ENCODE results near the gene RASAL2.
A peak's percentile ranks its signal among the peaks of the same experiment; 100 is the strongest.

Gene RASAL2

DNA sequence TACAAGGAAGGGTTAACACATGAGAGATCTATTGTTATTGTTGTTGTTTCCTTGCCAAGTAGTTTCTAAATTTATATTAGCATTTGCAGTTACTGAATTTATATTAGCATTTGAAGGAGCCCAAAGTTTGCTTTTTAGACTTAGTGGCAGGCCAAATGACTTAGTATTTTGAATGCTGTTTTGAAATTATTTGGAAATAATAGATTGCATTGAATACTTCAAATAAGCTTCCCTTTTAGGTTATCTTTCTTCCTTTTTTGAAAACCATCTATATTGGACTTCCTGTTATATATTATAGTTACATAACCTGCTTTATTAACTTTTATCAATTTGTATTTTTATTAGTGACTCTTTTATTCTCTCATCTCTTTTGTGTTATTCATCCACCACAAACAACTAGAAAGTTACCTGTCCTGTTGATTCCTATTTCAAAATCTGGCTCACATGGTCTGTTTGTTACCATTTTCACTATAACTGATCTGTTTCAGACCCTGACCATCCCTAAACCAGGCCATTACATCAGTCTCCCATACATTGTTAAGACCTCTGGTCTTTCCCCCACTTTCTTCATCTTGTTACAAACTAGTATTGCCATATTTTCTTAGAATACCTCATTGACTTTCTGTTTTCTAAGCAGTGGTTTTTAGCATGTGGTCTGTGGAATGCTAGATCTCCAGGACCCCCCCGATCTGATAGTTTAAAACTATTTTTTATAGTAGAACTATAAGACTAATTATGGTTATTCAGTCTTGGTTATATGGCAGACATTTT lies 185.2 kb downstream of the RASAL2 start:
- TF ChIP-seq TAF1 (IDR thresholded peaks at IDR 0.05; ENCODE audit: low read depth, low read length): no peak
- TF ChIP-seq POLR2AphosphoS5 (IDR thresholded peaks at IDR 0.05; ENCODE audit: low read depth, low read length): no peak
- TF ChIP-seq PAX5 (IDR thresholded peaks at IDR 0.05; ENCODE audit: insufficient read depth, low read length, severe bottlenecking): no peak
- no peak for TF ChIP-seq POLR2A (IDR thresholded peaks at IDR 0.05; ENCODE audit: low read depth, low read length)
- TF ChIP-seq SPI1 (IDR thresholded peaks at IDR 0.05; ENCODE audit: low read depth, low read length): no peak
- TF ChIP-seq POU2F2 (IDR thresholded peaks at IDR 0.05; ENCODE audit: low read depth, low read length): no peak
- DNase-seq (ENCODE audit: insufficient read length, low spot score) (no peak), FAIRE-seq (no peak)

- FAIRE-seq: no peak
- no peak for DNase-seq (ENCODE audit: insufficient read length, low spot score)
- TF ChIP-seq PAX5 (IDR thresholded peaks at IDR 0.05; ENCODE audit: insufficient read depth, low read length, severe bottlenecking): no peak
- no peak for TF ChIP-seq POLR2AphosphoS5 (IDR thresholded peaks at IDR 0.05; ENCODE audit: low read depth, low read length)
- no peak for TF ChIP-seq POU2F2 (IDR thresholded peaks at IDR 0.05; ENCODE audit: low read depth, low read length)
- TF ChIP-seq TAF1 (IDR thresholded peaks at IDR 0.05; ENCODE audit: low read depth, low read length): no peak
- TF ChIP-seq SPI1 (IDR thresholded peaks at IDR 0.05; ENCODE audit: low read depth, low read length): no peak
- no peak for TF ChIP-seq POLR2A (IDR thresholded peaks at IDR 0.05; ENCODE audit: low read depth, low read length)
Observed at GRCh38 chr1:178282949-178283367, 189.1 kb downstream of the RASAL2 start.

- TF ChIP-seq POU2F2 (IDR thresholded peaks at IDR 0.05; ENCODE audit: low read depth, low read length) (no peak), POLR2AphosphoS5 (IDR thresholded peaks at IDR 0.05; ENCODE audit: low read depth, low read length) (no peak), POLR2A (IDR thresholded peaks at IDR 0.05; ENCODE audit: low read depth, low read length) (no peak), TAF1 (IDR thresholded peaks at IDR 0.05; ENCODE audit: low read depth, low read length) (no peak), PAX5 (IDR thresholded peaks at IDR 0.05; ENCODE audit: insufficient read depth, low read length, severe bottlenecking) (no peak), SPI1 (IDR thresholded peaks at IDR 0.05; ENCODE audit: low read depth, low read length) (no peak)
- DNase-seq (ENCODE audit: insufficient read length, low spot score) (no peak), FAIRE-seq (no peak)
Observed at GRCh38 chr1:178283409-178283808, 189.5 kb downstream of the RASAL2 start.

DNA sequence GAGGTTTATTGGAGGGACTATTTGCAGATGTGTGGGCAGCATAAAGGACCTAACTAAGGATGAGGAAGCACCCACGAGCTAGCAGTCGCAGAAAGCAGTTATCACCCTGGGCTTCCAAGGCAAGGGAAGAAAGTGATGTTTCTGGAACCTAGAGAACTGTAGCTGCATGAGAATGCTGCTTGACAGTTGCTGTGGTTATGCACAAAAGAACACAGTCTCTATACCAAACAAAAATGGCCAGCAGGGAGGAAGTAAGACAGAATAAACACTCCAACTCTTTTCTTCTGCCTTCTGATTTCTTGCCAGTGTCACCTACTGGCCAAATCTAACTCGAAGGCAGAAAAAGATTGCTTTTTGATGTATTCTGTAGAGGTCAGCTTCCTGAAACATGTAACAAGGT lies 190.2 kb downstream of the RASAL2 start:
- DNase-seq (ENCODE audit: insufficient read length, low spot score) (no peak), FAIRE-seq (no peak)
- TF ChIP-seq SPI1 (IDR thresholded peaks at IDR 0.05; ENCODE audit: low read depth, low read length) (0 out of 2 replicates have a peak, but pooled peaks have one; percentile 2), PAX5 (IDR thresholded peaks at IDR 0.05; ENCODE audit: insufficient read depth, low read length, severe bottlenecking) (no peak), POU2F2 (IDR thresholded peaks at IDR 0.05; ENCODE audit: low read depth, low read length) (no peak)

GRCh38 chr1:178291166-178291565 lies 197.3 kb downstream of the RASAL2 start:
- TF ChIP-seq PAX5 (IDR thresholded peaks at IDR 0.05; ENCODE audit: insufficient read depth, low read length, severe bottlenecking) (no peak), POLR2AphosphoS5 (IDR thresholded peaks at IDR 0.05; ENCODE audit: low read depth, low read length) (no peak), POLR2A (IDR thresholded peaks at IDR 0.05; ENCODE audit: low read depth, low read length) (no peak), SPI1 (IDR thresholded peaks at IDR 0.05; ENCODE audit: low read depth, low read length) (no peak), TAF1 (IDR thresholded peaks at IDR 0.05; ENCODE audit: low read depth, low read length) (no peak), POU2F2 (IDR thresholded peaks at IDR 0.05; ENCODE audit: low read depth, low read length) (no peak)
- FAIRE-seq: no peak

DNA sequence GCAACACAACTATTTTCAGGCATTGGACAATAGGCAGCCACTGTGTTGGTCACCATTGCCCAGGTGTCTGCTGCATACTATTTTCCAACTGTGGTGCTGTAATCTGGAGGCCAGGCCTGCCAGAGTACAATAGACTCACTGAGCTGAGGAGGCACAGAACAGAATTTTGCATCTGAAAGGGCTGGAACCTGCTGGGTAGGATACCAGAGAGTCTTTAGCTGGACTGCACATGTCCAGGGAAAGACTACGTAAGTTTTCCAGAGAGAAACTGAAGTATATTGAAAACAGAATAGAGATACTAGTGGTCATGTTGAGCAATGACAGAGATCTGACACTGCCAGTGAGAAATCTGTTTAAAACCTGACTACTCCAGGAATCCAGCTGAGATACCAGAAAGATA lies 200.8 kb downstream of the RASAL2 start:
- no peak for FAIRE-seq
- DNase-seq (ENCODE audit: insufficient read length, low spot score): no peak
- no peak for TF ChIP-seq POLR2A (IDR thresholded peaks at IDR 0.05; ENCODE audit: low read depth, low read length)
- TF ChIP-seq POLR2AphosphoS5 (IDR thresholded peaks at IDR 0.05; ENCODE audit: low read depth, low read length): no peak
- TF ChIP-seq POU2F2 (IDR thresholded peaks at IDR 0.05; ENCODE audit: low read depth, low read length): no peak
- no peak for TF ChIP-seq SPI1 (IDR thresholded peaks at IDR 0.05; ENCODE audit: low read depth, low read length)

More at GRCh38 chr1:178291166-178291565, 197.3 kb downstream of the RASAL2 start:
- no peak for DNase-seq (ENCODE audit: insufficient read length, low spot score)

DNA sequence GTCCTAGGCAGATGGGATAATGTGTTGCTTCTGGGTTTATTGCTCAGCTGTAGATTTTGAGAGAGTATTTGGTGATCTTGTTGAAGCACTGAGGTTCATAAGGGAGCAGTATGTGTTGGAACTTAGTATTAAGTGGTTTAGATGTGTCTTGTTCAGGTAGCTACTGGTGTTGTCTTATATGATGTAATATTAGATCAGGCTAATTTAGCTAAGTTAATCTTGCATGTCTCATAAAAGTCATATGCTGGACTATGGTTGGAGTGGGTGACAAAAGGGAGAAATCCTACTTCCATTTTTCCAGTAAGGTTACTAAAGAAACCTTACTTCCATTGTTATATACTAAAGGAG lies 206.4 kb downstream of the RASAL2 start:
- TF ChIP-seq SPI1 (IDR thresholded peaks at IDR 0.05; ENCODE audit: low read depth, low read length) (no peak), PAX5 (IDR thresholded peaks at IDR 0.05; ENCODE audit: insufficient read depth, low read length, severe bottlenecking) (no peak), POU2F2 (IDR thresholded peaks at IDR 0.05; ENCODE audit: low read depth, low read length) (no peak), POLR2A (IDR thresholded peaks at IDR 0.05; ENCODE audit: low read depth, low read length) (no peak), POLR2AphosphoS5 (IDR thresholded peaks at IDR 0.05; ENCODE audit: low read depth, low read length) (no peak), TAF1 (IDR thresholded peaks at IDR 0.05; ENCODE audit: low read depth, low read length) (no peak)

DNA sequence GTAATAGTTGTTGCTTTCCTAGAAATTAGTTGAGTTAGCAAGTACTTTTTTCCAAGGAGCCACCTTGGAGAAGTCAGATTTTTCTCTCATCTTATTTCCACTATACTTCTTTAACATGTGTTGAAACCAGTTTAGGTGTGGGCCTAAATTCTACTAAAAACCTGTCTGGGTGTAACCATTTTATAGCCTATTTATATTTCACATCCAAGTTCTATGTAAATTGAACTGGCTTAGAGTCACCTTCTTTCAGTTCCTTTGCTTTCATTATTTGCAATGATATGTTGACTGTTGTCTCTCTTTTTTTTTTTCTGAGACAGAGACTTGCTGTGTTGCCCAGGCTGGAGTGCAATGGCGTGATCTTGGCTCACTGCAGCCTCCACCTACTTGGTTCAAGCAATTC lies 207.2 kb downstream of the RASAL2 start:
- FAIRE-seq (no peak), DNase-seq (ENCODE audit: insufficient read length, low spot score) (no peak)
- TF ChIP-seq POU2F2 (IDR thresholded peaks at IDR 0.05; ENCODE audit: low read depth, low read length): no peak
- TF ChIP-seq SPI1 (IDR thresholded peaks at IDR 0.05; ENCODE audit: low read depth, low read length): no peak
- no peak for TF ChIP-seq POLR2A (IDR thresholded peaks at IDR 0.05; ENCODE audit: low read depth, low read length)
- no peak for TF ChIP-seq PAX5 (IDR thresholded peaks at IDR 0.05; ENCODE audit: insufficient read depth, low read length, severe bottlenecking)
- no peak for TF ChIP-seq TAF1 (IDR thresholded peaks at IDR 0.05; ENCODE audit: low read depth, low read length)
- no peak for TF ChIP-seq POLR2AphosphoS5 (IDR thresholded peaks at IDR 0.05; ENCODE audit: low read depth, low read length)

More for the DNA sequence above, 206.4 kb downstream of the RASAL2 start:
- FAIRE-seq (no peak), DNase-seq (ENCODE audit: insufficient read length, low spot score) (no peak)

GRCh38 chr1:178307264-178307663 lies 213.4 kb downstream of the RASAL2 start:
- no peak for FAIRE-seq
- TF ChIP-seq PAX5 (IDR thresholded peaks at IDR 0.05; ENCODE audit: insufficient read depth, low read length, severe bottlenecking) (no peak), POU2F2 (IDR thresholded peaks at IDR 0.05; ENCODE audit: low read depth, low read length) (no peak), TAF1 (IDR thresholded peaks at IDR 0.05; ENCODE audit: low read depth, low read length) (no peak), POLR2AphosphoS5 (IDR thresholded peaks at IDR 0.05; ENCODE audit: low read depth, low read length) (no peak), POLR2A (IDR thresholded peaks at IDR 0.05; ENCODE audit: low read depth, low read length) (no peak), SPI1 (IDR thresholded peaks at IDR 0.05; ENCODE audit: low read depth, low read length) (no peak)
- DNase-seq (ENCODE audit: insufficient read length, low spot score): no peak

DNA sequence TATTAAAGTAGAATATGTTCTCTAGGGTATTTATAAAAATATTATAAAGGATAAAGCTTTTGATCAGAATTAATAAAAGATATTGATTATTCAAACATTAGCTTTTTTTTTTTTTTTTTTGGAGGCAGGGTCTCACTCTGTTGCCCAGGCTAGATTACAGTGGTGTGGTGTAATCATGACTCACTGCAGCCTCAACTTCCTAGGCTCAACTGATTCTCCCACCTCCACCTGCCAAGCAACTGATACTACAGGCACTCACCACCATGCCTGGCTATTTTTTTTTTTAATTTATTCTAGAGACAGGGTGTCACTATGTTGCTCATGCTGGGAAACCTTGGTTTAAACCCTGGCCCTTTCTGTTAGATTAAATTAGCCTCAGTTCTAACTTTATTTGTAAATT lies 214.5 kb downstream of the RASAL2 start:
- FAIRE-seq (no peak), DNase-seq (ENCODE audit: insufficient read length, low spot score) (no peak)
- TF ChIP-seq TAF1 (IDR thresholded peaks at IDR 0.05; ENCODE audit: low read depth, low read length) (no peak), POLR2AphosphoS5 (IDR thresholded peaks at IDR 0.05; ENCODE audit: low read depth, low read length) (no peak), SPI1 (IDR thresholded peaks at IDR 0.05; ENCODE audit: low read depth, low read length) (no peak), PAX5 (IDR thresholded peaks at IDR 0.05; ENCODE audit: insufficient read depth, low read length, severe bottlenecking) (no peak), POU2F2 (IDR thresholded peaks at IDR 0.05; ENCODE audit: low read depth, low read length) (no peak), POLR2A (IDR thresholded peaks at IDR 0.05; ENCODE audit: low read depth, low read length) (no peak)

All from GM12891 (cell line).